GM12878 (cell line): ENCODE measurements around the gene KRT80.

ENCODE experiments used
- CTCF ChIP-seq, 3 experiments: IDR thresholded peaks in 2 of 3; conservative IDR thresholded peaks in 1 of 3; 2 replicates each; pipeline ENCODE4 v1.5.1; 2011; ENCODE audit warnings: low read depth in 3 of 3, low read length in 3 of 3, mild to moderate bottlenecking in 3 of 3, control low read depth in 2 of 3, moderate library complexity in 2 of 3, inconsistent platforms in 1 of 3, mixed read lengths in 1 of 3; ENCODE audit not compliant: control insufficient read depth in 2 of 3, insufficient read depth in 1 of 3; ENCODE audit errors: extremely low read depth in 1 of 3
- E2F4 ChIP-seq: IDR thresholded peaks from 2 replicates; pipeline ENCODE4 v1.6.1; 2012; ENCODE audit warnings: low read depth, low read length, improper control_type of control experiment
- HDGF ChIP-seq: fragments of 450-650 bp; IDR thresholded peaks from 2 replicates; pipeline ENCODE4 v1.6.1; 2016; ENCODE audit warnings: antibody characterized with exemption
- TBL1XR1 ChIP-seq: IDR thresholded peaks from 2 replicates; pipeline ENCODE4 v1.6.1; 2012; ENCODE audit warnings: low read depth, low read length, improper control_type of control experiment

GRCh38 chr12:52216100-52216499 lies 24.3 kb upstream of the KRT80 start:
- TF ChIP-seq E2F4 (no peak), HDGF (no peak), TBL1XR1 (no peak), CTCF (IDR thresholded peaks at IDR 0.05 in 2 of 3, conservative IDR thresholded peaks at IDR 0.05 in 1 of 3; ENCODE audit: control insufficient read depth in 2 of 3, extremely low read depth in 1 of 3, insufficient read depth in 1 of 3, low read depth in 3 of 3, low read length in 3 of 3) (no peak)
